Liver (tissue), 9 donors: Measurements from ENCODE around the gene SMARCB1. TPM values are rescaled to one million over a fixed set of nuclear protein-coding genes. Genes with fewer than 3 reads are reported as not detected.
A peak's percentile ranks its signal among the peaks of the same experiment; 100 is the strongest.

Experiments used
- DNase-seq: peaks from one replicate; pipeline ENCODE4 v3.0.0-alpha.2; 2017; ENCODE audit warnings: low spot score
- H3K27ac ChIP-seq, 2 donors: one replicate each; pipeline ENCODE4 v1.7.0; 2013; ENCODE audit warnings: inconsistent platforms in 2 of 2, low read length in 2 of 2, control low read depth in 1 of 2, low read depth in 1 of 2, mild to moderate bottlenecking in 1 of 2
- H3K27me3 ChIP-seq, 4 donors: one replicate each; pipeline versions ENCODE4 v1.6.1 to v1.7.0; 2013; ENCODE audit warnings: low read length in 3 of 4, inconsistent platforms in 1 of 4, mild to moderate bottlenecking in 1 of 4, moderate library complexity in 1 of 4; ENCODE audit not compliant: control insufficient read depth in 4 of 4, insufficient read depth in 4 of 4
- H3K36me3 ChIP-seq, 4 donors: one replicate each; pipeline versions ENCODE4 v1.6.1 to v1.7.0; 2013; ENCODE audit warnings: low read length in 3 of 4, mild to moderate bottlenecking in 3 of 4, low read depth in 1 of 4, moderate library complexity in 1 of 4; ENCODE audit not compliant: control insufficient read depth in 4 of 4, insufficient read depth in 3 of 4
- H3K4me1 ChIP-seq, 4 donors: one replicate each; pipeline versions ENCODE4 v1.6.1 to v1.7.0; 2013; ENCODE audit warnings: low read length in 3 of 4, mild to moderate bottlenecking in 3 of 4, moderate library complexity in 1 of 4; ENCODE audit not compliant: control insufficient read depth in 4 of 4, insufficient read depth in 4 of 4
- H3K4me3 ChIP-seq, 3 donors: one replicate each; pipeline versions ENCODE4 v1.6.1 to v1.7.0; 2013; ENCODE audit warnings: low read length in 3 of 3, control low read depth in 1 of 3, low read depth in 1 of 3, mild to moderate bottlenecking in 1 of 3
- H3K9ac ChIP-seq, 2 donors: one replicate each; pipeline ENCODE4 v1.7.0; 2013; ENCODE audit warnings: low read length in 2 of 2, mild to moderate bottlenecking in 2 of 2, moderate library complexity in 2 of 2, control low read depth in 1 of 2, low read depth in 1 of 2
- H3K9me3 ChIP-seq, 4 donors: one replicate each; pipeline versions ENCODE4 v1.6.1 to v1.7.0; 2013; ENCODE audit warnings: low read length in 3 of 4; ENCODE audit not compliant: control insufficient read depth in 4 of 4
- EGR1 ChIP-seq, 2 donors: IDR thresholded peaks; 2 replicates each; pipeline ENCODE4 v1.6.1; 2016 to 2018; ENCODE audit warnings: antibody characterized with exemption in 2 of 2, low read depth in 2 of 2
- FOXA1 ChIP-seq: IDR thresholded peaks from 2 replicates; pipeline ENCODE4 v1.6.1; 2016; ENCODE audit warnings: antibody characterized with exemption
- HNF4A ChIP-seq, 2 donors: conservative IDR thresholded peaks; 2 replicates each; pipeline ENCODE4 v1.6.1; 2016; ENCODE audit warnings: antibody characterized with exemption in 2 of 2, mild to moderate bottlenecking in 2 of 2
- HNF4G ChIP-seq: IDR thresholded peaks from 2 replicates; pipeline ENCODE4 v1.6.1; 2016; ENCODE audit warnings: antibody characterized with exemption
- JUND ChIP-seq, 2 donors: IDR thresholded peaks; 2 replicates each; pipeline ENCODE4 v1.6.1; 2016; ENCODE audit warnings: antibody characterized with exemption in 2 of 2
- MAX ChIP-seq: IDR thresholded peaks from 2 replicates; pipeline ENCODE4 v1.6.1; 2016; ENCODE audit warnings: antibody characterized with exemption
- RAD21 ChIP-seq, 2 donors: IDR thresholded peaks; 2 replicates each; pipeline ENCODE4 v1.6.1; 2016; ENCODE audit warnings: antibody characterized with exemption in 2 of 2, mild to moderate bottlenecking in 2 of 2
- REST ChIP-seq: IDR thresholded peaks from 2 replicates; pipeline ENCODE4 v1.6.1; 2016; ENCODE audit warnings: antibody characterized with exemption, mild to moderate bottlenecking
- RXRA ChIP-seq, 2 donors: IDR thresholded peaks; 2 replicates each; pipeline ENCODE4 v1.6.1; 2017 to 2018; ENCODE audit warnings: antibody characterized with exemption in 2 of 2, mild to moderate bottlenecking in 1 of 2
- SP1 ChIP-seq: IDR thresholded peaks from 2 replicates; pipeline ENCODE4 v1.6.1; 2018; ENCODE audit warnings: antibody characterized with exemption, mild to moderate bottlenecking
- TAF1 ChIP-seq: conservative IDR thresholded peaks from 2 replicates; pipeline ENCODE4 v1.6.1; 2016; ENCODE audit warnings: antibody characterized with exemption, mild to moderate bottlenecking
- YY1 ChIP-seq: IDR thresholded peaks from 2 replicates; pipeline ENCODE4 v1.6.1; 2016; ENCODE audit warnings: antibody characterized with exemption, mild to moderate bottlenecking
- WGBS: extraction: QIAGEN DNeasy Blood & Tissue Kit; methylation state at CpG from one replicate; pipeline ENCODE4 v1.1.7; 2013; 5-methylcytosine and 5-hydroxymethylcytosine counted together
- polyA plus RNA-seq, 2 donors: library from polyadenylated mRNA; stranded (reverse) in 1 of 2; unstranded in 1 of 2; fragments of 200-250 nt in 1 of 2; fragments of >200 nt in 1 of 2; fragmentation: Nextera tagmentation in 1 of 2; extraction: Ambion mirVana in 1 of 2; gene quantifications; one replicate each; pipeline versions ENCODE4 v1.2.1 to v1.2.3, GENCODE V29; 2013 to 2015
- total RNA-seq, 2 donors: library from RNA; depleted of rRNA; stranded (reverse); fragments of >200 nt; gene quantifications; one replicate each; pipeline ENCODE4 v1.2.3, GENCODE V29; 2014
- TF ChIP-seq, protein P1 (sequence below): IDR thresholded peaks from 2 replicates; pipeline ENCODE4 v1.6.1; 2016; ENCODE audit warnings: antibody characterized with exemption
- TF ChIP-seq, protein P2 (sequence below): fragments of 150-350 bp; IDR thresholded peaks from 2 replicates; pipeline ENCODE4 v1.5.1; 2017; ENCODE audit warnings: improper control_type of control experiment, low read depth, low read length; ENCODE audit not compliant: missing input control
- donor health status: healthy.
- donor health status: healthy.
- donor health status: healthy.
- donor health status: healthy.
- donor health status: healthy.

Gene SMARCB1
- total and polyA plus RNA-seq, 4 donors, result 15.1 to 22.5 (median 19.1) TPM

GRCh38 chr22:23783265-23784150, 3.3 kb upstream of the SMARCB1 start (continued):
- TF ChIP-seq, protein P1, sequence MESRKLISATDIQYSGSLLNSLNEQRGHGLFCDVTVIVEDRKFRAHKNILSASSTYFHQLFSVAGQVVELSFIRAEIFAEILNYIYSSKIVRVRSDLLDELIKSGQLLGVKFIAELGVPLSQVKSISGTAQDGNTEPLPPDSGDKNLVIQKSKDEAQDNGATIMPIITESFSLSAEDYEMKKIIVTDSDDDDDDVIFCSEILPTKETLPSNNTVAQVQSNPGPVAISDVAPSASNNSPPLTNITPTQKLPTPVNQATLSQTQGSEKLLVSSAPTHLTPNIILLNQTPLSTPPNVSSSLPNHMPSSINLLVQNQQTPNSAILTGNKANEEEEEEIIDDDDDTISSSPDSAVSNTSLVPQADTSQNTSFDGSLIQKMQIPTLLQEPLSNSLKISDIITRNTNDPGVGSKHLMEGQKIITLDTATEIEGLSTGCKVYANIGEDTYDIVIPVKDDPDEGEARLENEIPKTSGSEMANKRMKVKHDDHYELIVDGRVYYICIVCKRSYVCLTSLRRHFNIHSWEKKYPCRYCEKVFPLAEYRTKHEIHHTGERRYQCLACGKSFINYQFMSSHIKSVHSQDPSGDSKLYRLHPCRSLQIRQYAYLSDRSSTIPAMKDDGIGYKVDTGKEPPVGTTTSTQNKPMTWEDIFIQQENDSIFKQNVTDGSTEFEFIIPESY, result no peak
- TF ChIP-seq JUND (IDR thresholded peaks at IDR 0.05) (no peak), SP1 (no peak), TAF1 (no peak), EGR1 (IDR thresholded peaks at IDR 0.05; ENCODE audit: low read depth in 2 of 2) (no peak), HNF4A (conservative IDR thresholded peaks at IDR 0.05) (no peak), FOXA1 (no peak), MAX (no peak), YY1 (no peak)

- peak overlapping the region in 1 of 2 donors; percentile 6 for H3K27ac ChIP-seq
- DNase-seq, result peak; percentile 53
Measured at GRCh38 chr22:23784215-23784732, 2.5 kb upstream of the SMARCB1 start.

More at GRCh38 chr22:23784215-23784732, 2.5 kb upstream of the SMARCB1 start:
- H3K9me3 ChIP-seq, result no peaks in the 10 kb centered on the region
- WGBS, result 45% methylated on average over 8 of the region's 8 CpGs
- no peaks in the 10 kb centered on the region for H3K27me3 ChIP-seq
- no peaks in the 10 kb centered on the region for H3K36me3 ChIP-seq
- no peak overlapping the region for H3K4me3 ChIP-seq
- peaks cover 12 to 36% (median 29%) of the 10 kb centered on the region in 4 donors for H3K4me1 ChIP-seq
- no peak overlapping the region for H3K9ac ChIP-seq
- TF ChIP-seq HNF4G (peak; percentile 86), RAD21 (IDR thresholded peaks at IDR 0.05) (peak in 1 of 2 donors; percentile 25), HNF4A (conservative IDR thresholded peaks at IDR 0.05) (peak; percentile 86 to 91), SP1 (peak; percentile 79), RXRA (IDR thresholded peaks at IDR 0.05) (peak in 1 of 2 donors; percentile 29), REST (no peak)
- TF ChIP-seq, protein P2, sequence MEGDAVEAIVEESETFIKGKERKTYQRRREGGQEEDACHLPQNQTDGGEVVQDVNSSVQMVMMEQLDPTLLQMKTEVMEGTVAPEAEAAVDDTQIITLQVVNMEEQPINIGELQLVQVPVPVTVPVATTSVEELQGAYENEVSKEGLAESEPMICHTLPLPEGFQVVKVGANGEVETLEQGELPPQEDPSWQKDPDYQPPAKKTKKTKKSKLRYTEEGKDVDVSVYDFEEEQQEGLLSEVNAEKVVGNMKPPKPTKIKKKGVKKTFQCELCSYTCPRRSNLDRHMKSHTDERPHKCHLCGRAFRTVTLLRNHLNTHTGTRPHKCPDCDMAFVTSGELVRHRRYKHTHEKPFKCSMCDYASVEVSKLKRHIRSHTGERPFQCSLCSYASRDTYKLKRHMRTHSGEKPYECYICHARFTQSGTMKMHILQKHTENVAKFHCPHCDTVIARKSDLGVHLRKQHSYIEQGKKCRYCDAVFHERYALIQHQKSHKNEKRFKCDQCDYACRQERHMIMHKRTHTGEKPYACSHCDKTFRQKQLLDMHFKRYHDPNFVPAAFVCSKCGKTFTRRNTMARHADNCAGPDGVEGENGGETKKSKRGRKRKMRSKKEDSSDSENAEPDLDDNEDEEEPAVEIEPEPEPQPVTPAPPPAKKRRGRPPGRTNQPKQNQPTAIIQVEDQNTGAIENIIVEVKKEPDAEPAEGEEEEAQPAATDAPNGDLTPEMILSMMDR, result no peak
